ENCODE measurements around the gene NLRP9.
A peak's percentile ranks its signal among the peaks of the same experiment; 100 is the strongest.

Gene NLRP9

GRCh38 chr19:55678121-55678671 lies 60.0 kb downstream of the NLRP9 start:
- peak in 1 of 2 donors; percentile 62 for DNase-seq
- peaks cover 37 to 69% (median 49%) of the 10 kb centered on the region in 3 donors for H3K36me3 ChIP-seq
- intact Hi-C loops (cut with DNase I; ENCODE audit: low total_unique reads): no loop called here
- H3K4me3 ChIP-seq: no peak overlapping the region
- no peak overlapping the region for H3K27ac ChIP-seq
- peaks cover 0 to 48% (median 40%) of the 10 kb centered on the region in 4 donors for H3K4me1 ChIP-seq
- no peaks in the 10 kb centered on the region for H3K9me3 ChIP-seq
- TF ChIP-seq CTCF (IDR thresholded peaks at IDR 0.05): no peak
- no peaks in the 10 kb centered on the region for H3K27me3 ChIP-seq

- H3K4me3 ChIP-seq: no peak overlapping the region
- no peaks in the 10 kb centered on the region for H3K27me3 ChIP-seq
- TF ChIP-seq CTCF (IDR thresholded peaks at IDR 0.05): no peak
- intact Hi-C loops (cut with DNase I; ENCODE audit: low total_unique reads): no loop called here
- H3K36me3 ChIP-seq: peaks cover 37 to 63% (median 48%) of the 10 kb centered on the region in 3 donors
- DNase-seq: no peak
- H3K9me3 ChIP-seq: no peaks in the 10 kb centered on the region
- peaks cover 0 to 48% (median 40%) of the 10 kb centered on the region in 4 donors for H3K4me1 ChIP-seq
- H3K27ac ChIP-seq: no peak overlapping the region
These were observed 60.6 kb downstream of the NLRP9 start for GRCh38 chr19:55677572-55678028.

GRCh38 chr19:55676889-55677505 lies 61.2 kb downstream of the NLRP9 start:
- TF ChIP-seq CTCF (IDR thresholded peaks at IDR 0.05): no peak
- H3K4me3 ChIP-seq: peak overlapping the region in 1 of 2 donors; percentile 97
- intact Hi-C loops (cut with DNase I; ENCODE audit: low total_unique reads): no loop called here
- H3K27me3 ChIP-seq: no peaks in the 10 kb centered on the region
- H3K27ac ChIP-seq: no peak overlapping the region
- no peaks in the 10 kb centered on the region for H3K9me3 ChIP-seq
- H3K4me1 ChIP-seq: peaks cover 0 to 48% (median 40%) of the 10 kb centered on the region in 4 donors
- DNase-seq: no peak
- H3K36me3 ChIP-seq: peaks cover 32 to 60% (median 42%) of the 10 kb centered on the region in 3 donors

GRCh38 chr19:55676383-55676782 lies 61.8 kb downstream of the NLRP9 start:
- intact Hi-C loops (cut with DNase I; ENCODE audit: low total_unique reads): no loop called here
- Histone ChIP-seq H3K36me3 (peaks cover 26 to 61% (median 38%) of the 10 kb centered on the region in 3 donors), H3K4me3 (peak overlapping the region; percentile 69 to 97), H3K27me3 (no peaks in the 10 kb centered on the region), H3K9me3 (no peaks in the 10 kb centered on the region), H3K27ac (no peak overlapping the region), H3K4me1 (peaks cover 0 to 48% (median 40%) of the 10 kb centered on the region in 4 donors)
- TF ChIP-seq CTCF (IDR thresholded peaks at IDR 0.05): no peak
- DNase-seq: no peak

- DNase-seq: no peak
- no peaks in the 10 kb centered on the region for H3K27me3 ChIP-seq
- H3K9me3 ChIP-seq: no peaks in the 10 kb centered on the region
- intact Hi-C loops (cut with DNase I; ENCODE audit: low total_unique reads): no loop called here
- TF ChIP-seq CTCF (IDR thresholded peaks at IDR 0.05): no peak
- H3K36me3 ChIP-seq: peaks cover 21 to 61% (median 36%) of the 10 kb centered on the region in 3 donors
- peak overlapping the region; percentile 69 to 97 for H3K4me3 ChIP-seq
- peak overlapping the region; percentile 68 to 94 for H3K27ac ChIP-seq
- peaks cover 0 to 46% (median 40%) of the 10 kb centered on the region in 4 donors for H3K4me1 ChIP-seq
These were observed 62.4 kb downstream of the NLRP9 start for GRCh38 chr19:55675661-55676354.

All from tibial artery (tissue), 4 donors.